Right forelimb (tissue), 1 donor: Measurements from ENCODE around the gene SCAF4.

Source experiments
- DNase-seq: peaks from one replicate; pipeline ENCODE4 v3.0.0-alpha.2; 2018

The SCAF4 gene

DNA sequence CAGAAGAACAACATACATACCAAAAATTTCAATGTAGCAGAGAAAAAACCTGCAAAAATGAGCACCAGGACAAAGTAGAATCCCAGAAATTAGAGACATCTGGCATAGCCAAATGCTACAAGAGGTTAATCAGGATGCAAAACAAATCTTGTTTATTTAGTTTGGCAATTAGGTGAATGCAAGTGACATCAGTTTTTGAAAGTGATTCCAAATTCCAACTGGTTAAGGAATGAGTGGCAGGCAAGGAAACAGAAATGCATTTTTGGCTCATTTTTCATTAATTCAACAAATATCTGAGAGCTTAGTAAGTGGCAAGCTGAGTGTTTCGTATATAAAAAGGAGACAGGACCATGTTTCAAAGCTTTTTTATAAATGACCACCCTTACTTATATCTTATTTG, 21.3 kb downstream of the SCAF4 start:
- no peak for DNase-seq

DNA sequence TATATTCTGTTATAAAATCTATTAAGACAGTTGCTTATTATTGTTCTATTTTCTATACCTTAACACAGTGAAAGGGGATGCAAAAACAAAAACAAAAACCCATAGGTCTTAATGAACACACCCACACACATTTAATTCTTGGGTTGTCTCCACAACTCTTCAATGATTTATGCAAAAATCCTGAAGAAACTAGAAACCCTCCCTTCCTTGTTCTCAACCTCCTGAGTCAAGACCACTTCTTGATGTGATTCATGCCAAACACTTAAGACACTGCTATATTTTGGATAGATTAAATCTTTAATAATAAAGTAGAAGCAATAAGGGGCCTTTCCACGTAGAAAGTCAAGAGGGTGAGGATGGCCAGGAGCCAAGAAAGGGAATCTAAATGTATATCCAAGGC, 23.4 kb downstream of the SCAF4 start:
- DNase-seq = no peak

DNA sequence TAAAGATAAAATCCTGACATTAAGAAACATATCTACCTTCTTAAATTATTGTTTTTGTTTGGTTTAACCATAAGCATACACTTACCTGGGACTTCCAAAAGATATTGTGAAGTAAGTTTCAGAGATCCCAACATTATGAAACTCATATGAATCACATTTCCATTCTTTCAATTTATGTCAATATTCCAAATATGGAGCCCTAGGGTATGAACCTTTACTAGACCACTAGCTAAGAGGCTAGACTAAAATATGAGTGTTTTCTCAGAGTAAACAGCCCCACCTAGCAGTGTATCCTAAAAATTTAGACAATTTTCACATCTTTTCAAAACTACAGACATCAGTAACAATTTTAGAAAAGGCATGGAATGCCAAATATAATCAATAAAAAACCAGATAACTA, 24.4 kb downstream of the SCAF4 start:
- DNase-seq = no peak

DNA sequence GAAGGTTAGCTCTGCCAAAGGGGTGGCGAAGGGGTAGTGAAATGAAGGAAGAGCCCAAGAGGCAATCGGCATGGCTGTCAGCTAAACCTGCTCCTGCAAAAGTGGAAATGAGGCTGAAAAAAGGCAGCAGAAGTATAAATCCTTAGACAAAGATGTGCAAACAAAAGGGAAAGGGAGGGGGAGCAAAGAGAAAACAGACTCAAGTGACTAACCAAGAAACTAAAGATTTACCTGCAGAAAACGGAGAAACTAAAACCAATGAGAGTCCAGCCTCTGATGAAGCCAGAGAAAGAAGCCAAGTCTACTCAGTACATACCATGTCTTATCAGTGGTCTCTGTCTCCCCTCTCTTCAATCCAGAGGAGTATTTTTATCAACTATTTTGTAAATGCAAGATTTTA, 25.4 kb downstream of the SCAF4 start:
- DNase-seq = no peak

DNA sequence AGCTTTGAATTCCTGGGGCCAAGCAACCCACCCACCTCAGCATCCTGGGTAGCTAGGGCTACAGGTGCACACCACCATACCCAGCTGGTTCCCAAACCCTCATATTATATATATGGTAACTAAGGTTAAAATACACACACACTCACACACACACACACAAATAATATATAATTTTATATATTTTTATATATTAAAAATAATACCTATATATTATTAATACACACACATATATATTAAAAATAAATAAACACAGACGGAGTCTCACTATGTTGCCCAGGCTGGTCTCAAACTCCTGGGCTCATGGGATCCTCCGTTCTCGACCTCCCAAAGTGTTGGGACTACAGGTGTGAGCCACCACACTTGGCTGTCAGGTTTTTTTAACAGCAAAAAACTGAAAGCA, 31.9 kb downstream of the SCAF4 start:
- no peak for DNase-seq

DNA sequence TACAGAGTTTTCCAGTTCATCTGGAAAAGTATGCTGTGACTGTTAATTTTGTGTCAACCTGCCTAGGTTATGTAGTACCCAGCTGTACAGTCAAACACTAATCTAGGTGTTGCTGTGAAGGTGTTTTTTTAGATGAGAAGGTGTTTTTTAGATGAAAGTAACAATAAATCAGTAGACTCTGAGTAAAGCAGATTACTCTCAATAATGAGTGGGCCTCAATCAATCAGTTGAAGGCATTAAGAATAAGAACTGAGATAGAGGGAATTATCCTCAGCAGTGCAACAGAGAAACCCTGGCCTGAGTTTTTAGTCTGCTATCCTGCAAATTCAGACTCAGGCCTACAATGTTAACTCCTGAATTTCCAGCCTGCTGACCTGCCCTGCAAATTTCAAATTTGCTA, 33.5 kb downstream of the SCAF4 start:
- no peak for DNase-seq

DNA sequence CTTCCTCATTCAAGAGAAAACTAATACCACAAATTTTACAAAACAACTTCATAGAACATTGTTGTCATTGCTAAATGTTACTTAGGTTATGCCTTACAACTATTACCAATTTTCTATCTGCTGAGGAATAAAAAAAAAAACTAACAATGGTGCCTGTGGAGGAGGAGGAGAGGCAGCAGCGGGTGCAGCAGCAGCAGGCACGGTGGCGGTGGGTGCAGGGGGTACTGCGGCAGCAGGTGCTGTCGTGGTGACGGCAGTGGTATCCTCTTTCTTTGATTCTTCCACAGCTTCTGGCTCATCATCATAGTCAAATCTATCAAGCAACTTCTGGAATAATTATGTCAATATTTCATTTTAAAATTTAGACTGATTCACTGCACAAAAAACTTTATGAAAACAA, 35.5 kb downstream of the SCAF4 start:
- no peak for DNase-seq

DNA sequence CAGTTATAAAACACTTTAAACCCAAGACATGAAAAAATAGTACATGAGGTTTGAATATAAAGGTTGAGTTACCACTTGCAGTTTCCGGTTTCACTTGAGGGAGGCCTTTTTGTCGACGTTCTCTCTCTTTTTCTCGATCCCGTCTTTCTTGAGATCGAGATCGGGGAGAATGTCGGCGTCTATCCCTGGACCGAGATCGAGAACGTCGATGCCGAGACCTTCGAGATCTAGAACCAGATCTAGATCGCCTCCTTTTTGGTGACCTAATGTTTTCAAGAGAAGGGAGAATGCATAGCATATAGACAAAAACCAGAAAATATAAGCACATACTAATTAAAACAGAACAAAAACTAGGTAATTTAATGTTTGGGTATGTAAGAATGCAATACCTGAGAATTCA, 38.7 kb downstream of the SCAF4 start:
- no peak for DNase-seq

DNA sequence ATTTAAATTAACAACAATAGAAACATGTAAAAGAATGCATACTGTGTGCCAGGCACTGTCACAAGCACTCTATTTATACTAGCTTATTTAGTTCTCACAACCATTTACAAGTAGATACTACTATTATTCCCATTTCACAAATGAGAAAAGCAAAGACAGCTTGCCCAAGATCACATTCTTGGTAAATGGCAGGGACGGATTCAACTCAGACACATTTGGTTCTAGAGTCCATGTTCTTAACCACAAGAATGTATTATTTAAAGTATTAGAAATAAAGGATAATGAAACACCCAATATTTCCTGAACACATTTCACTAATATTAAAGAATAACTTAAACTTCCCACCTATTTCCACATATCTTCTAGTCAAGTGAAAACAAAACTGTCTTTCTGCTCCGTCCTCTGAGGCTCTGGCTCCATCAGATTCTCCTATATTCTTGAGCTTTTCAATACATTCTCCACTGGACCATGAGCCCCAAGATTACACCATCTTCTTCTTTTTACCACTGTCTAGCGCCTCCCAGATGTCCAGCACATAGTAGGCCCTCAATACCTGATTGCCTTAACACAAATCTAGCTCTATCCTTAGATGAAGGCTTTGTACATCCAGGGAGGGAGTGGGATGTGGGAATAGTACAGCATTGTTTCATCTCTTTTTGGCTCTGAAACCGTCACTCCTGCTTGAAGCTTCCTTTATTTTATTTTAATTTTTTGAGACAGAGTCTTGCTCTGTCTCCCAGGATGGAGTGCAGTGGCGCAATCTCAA, 43.1 kb downstream of the SCAF4 start:
- no peak for DNase-seq

DNA sequence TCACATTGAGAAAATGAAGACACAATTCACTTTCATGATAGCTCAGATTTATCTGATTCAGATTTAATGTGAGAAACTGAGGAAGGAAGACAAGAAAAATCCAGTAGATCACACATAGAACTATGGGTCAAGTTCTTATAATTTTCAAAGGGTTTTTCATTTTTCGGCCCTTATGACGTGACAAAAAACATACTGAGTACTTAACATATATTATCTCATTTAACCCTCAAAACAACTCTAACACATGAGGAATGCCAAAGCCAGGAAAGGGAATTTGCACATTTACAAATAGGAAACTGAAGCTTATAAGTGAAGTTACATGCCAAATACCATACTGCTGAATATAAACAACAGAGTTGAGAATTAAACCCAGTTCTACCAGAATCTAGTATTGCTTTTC, 44.8 kb downstream of the SCAF4 start:
- DNase-seq = no peak

DNA sequence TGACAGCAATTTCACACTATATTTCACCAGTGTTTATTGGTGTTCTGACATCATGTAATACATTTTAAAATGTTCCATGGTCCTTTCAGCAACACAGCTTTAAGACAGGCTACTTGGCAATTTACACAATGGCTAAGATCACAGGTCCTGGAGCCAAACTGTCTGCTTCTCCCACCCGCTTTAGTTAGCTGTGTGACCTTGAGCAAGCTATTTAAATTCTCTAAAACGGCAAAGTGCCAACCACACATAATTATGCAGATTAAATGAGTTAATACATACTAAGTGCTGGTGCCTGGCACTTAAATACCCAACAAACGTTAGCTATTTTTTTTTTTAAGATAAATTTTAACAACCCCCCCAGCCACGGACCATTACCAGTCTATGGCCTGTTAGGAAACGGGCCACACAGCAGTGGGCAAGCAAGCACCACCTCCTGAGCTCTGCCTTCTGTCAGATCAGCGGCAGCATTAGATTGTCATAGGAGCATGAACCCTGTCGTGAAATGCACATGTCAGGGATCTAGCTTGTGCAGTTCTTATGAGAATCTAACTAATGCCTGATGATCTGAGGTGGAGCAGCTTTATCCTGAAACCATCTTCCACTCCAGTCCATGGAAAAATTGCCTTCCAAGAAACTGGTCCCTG, 45.5 kb downstream of the SCAF4 start:
- DNase-seq = no peak

DNA sequence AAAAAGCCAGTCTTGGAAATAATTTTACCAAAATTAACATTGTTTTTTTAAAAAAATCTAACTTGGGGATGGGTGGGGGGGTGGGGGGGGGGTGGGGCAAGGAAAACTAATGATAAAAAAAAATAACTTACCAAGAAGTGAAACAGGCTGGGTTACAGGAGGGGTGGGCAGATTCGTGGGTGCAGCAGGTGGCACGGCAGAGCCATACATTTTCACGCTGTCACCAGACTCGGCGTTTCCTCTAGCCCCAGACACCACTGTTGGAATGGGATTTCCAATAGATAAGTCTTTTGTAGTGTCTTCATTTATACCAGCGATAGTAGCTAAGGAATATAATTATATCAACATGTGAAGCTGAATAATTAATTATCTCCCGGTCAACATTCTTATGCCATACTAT, 47.0 kb downstream of the SCAF4 start:
- no peak for DNase-seq

DNA sequence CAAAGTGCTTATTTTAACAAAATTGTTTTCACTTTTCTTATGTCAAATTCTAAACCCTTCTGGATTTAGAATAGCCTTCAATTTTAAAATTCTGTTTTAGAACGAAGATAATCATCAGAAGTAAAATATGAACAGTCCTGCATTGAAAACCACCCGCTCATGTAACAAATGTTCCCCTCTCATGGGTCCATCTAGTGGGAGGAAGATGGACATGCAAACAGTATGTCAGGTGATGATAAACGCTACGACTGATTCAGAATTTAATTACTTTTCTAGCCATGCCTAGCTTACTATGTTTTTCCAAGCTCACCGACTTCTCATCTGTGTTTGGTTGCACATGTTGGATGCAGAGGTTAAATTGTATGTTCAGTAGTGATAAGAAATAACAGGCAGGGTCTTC, 48.9 kb downstream of the SCAF4 start:
- DNase-seq = no peak

DNA sequence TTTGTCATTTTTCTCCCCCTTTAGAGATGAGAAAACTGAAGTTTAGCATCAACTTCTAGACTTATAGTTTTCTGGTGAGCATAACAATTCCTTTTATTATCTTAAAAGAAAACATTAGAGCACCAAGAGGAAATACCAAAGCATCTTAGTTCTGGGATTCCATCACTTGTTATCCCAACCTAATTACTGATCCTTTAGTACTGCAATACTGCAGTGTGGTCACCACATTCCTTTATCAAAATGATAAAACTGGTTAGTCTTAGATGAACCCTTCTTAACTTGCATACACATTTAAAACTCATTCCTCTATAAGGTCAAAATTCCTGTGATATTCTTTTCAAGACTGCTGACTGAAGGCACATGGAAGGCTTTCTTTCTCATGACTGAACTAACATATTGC, 49.3 kb downstream of the SCAF4 start:
- DNase-seq = no peak

DNA sequence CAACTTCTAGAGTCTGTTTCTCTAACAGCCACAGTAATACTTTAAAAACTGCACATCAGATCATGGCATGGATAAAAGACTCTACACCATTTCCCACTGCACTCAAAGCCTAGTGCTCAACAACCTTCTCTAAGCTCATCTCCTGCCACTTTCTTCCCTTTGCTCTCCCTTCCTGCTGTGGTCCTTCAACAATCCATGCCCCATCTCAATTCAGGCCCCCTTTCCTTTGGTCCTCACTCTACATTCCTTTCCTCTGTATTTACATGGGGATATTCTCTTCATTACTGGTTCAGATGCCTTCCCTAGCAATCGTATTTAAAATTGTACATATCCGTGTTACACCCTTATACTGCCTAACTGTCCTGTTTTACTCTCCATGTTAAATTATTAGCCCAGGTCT, 53.4 kb downstream of the SCAF4 start:
- DNase-seq = no peak

DNA sequence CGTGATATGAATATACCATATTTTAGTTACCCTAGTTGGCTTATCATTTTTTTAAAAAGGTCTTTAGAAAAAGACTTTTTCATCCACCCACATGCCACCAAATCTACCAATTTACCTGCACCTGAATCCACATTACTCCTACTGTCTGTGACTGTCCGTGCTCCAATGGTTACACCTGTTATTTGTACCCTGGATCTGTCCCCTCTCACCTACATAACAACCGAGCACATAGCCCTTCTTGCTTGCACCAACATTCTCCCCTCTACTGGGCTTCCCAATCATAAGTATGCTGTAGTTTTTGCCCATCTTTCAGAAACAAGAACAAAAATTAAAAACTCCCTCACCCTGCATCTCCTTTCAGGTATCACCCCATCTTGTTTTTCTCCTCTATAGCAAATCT, 54.9 kb downstream of the SCAF4 start:
- DNase-seq = no peak

DNA sequence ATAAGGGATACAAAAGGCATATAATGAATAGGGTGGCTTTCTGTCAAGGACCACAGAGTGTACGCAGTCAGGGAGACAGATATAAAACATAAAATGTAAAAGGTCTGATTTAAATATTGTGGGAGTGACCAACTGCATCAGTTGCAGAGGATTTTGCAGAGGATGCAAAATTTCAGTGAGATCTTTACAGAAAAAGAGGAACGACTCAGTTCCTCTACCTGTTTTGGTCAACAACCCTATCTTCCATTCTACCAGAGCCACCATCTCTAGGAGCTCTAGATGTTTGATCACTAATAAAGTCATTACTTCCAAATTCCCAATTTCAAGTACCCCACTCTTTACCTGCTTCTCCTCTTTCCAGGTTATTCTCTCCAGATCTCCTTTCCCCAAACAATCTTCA, 56.0 kb downstream of the SCAF4 start:
- no peak for DNase-seq

DNA sequence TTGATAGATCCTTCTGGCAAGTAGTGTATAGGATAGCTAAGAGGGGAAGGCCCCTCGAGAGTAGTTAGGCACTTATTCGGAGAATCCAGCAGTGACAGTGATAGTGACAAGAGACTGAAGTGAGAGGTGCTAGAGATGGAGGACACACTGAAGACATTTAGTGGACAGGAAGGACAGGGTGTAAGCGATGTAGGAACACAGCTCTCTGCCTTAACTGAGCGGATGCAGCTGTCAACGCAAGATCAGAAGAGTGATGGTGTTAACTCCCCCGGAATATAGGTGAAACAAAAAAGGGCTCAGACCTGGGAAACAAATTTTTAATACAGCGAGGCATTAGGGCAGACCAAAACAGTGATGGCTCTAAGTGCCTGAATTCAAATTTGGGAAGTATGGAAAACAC, 56.6 kb downstream of the SCAF4 start:
- no peak for DNase-seq

DNA sequence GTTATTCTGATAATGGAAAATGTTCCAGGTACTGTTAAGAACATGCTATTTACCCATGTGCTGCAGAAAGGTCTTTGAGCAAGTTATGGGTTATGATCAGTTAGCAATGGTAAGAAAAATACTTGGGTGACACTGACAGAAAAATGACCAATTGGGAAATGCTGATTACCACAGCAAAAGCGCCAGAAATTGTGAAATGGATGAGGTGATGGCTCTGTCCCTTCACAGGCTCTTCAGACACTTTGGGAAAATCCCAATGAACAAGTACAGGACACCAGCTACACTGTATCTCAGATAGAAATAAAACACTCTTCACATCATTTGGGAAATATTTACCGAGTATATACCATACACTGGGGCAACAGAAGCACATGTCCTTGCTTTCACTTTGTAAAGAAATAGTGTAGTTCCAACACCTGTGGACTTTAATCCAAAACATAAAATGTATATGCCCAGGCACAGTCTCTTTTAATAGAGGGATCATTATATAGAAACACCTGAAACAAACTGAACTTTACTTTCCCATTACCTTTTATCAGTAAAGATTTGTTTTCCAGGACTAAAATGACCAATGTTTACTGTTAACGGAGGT, 58.5 kb downstream of the SCAF4 start:
- no peak for DNase-seq

DNA sequence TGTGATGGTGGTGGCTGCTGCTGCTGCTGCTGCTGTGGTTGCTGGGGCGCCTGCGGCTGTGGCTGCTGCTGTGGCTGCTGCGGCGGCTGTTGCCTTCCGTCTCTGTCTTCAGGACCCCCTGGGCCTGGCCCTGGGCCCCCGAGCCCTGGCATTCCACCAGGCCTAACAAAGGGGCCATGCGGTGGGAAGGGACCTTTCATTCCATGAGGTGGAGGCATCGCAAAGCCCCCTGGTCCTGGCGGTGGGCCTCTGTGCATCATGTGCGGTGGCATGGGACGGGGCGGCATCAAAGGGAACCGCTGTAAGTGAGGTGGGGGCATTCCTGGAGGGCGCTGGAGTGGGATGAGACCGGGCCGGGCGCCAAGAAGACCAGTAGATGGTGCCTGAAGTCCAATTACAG, 60.0 kb downstream of the SCAF4 start:
- no peak for DNase-seq

DNA sequence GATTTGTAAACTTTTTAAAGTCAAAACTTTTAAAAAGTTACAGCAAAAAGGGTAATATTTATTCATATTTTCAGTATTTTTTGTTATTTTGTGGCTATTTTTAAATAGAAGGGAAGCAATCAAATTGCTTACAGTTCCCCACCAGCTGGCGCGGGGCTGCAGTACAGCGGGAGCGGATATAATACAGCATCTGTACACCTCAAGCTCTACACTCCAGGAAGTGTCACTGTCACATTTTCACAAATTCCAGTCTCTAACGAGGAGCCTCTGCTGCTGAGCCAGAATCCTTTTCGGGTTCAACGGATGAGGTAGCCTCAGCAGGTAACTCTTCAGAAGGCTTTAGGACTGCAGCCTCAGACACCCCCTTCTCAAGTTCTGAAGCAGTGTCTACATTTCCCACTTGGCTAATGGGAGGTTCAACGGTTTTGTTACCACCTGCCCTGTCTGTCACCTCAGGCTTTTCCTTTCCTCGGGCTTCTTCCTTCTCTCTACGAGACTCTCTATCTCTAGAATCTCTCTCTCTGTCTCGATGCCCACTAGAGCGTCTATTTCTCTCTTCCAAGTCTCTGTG, 60.7 kb downstream of the SCAF4 start:
- DNase-seq = no peak

DNA sequence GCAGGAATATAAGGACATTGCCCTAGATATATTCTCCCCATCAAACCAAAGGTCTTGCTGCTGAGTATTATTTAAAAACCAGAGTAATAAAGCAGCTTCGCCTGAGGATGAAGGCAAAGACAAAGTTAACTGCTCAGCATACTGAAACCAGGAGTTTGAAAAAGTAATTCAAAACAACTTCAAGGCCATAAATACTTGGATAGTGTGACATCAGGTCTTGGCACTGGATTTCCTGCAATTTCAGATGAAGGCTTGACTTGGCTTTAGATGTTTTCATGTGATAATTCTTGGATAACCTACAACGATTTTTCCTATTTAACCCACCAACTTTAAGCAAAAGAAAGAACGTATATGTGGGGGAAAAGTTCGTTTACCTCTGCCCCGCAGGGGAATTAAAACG, 61.8 kb downstream of the SCAF4 start:
- no peak for DNase-seq

DNA sequence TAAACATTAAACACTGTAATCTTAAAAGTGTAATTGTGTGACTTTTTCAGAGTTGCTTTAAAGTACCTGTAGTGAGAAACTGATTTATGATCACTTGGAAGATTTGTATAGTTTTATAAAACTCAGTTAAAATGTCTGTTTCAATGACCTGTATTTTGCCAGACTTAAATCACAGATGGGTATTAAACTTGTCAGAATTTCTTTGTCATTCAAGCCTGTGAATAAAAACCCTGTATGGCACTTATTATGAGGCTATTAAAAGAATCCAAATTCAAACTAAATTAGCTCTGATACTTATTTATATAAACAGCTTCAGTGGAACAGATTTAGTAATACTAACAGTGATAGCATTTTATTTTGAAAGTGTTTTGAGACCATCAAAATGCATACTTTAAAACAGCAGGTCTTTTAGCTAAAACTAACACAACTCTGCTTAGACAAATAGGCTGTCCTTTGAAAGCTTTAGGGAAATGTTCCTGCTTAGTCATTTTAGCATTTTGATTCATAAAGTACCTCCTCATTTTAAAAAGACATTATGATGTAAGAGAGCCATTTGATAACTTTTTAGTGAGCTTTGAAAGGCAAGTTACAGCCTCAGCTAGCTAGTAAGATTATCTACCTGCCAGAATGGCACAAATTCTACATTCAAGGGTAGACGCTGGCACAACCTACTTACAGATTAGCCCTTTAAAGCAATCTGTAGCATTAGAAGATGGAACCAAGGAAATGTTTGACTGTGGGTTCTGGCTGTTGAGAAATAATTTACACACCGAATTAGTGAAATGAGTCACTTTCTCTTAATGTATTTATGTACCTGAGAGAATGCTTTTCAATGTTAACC, 63.0 kb downstream of the SCAF4 start:
- DNase-seq = no peak
